H1 (cell line): ENCODE data around the gene FAR1.

ENCODE experiments used
- HDAC2 ChIP-seq, 2 experiments: fragments of 300-600 bp in 1 of 2; sonication (generic) in 1 of 2; IDR thresholded peaks; 2 replicates each; pipeline ENCODE4 v1.6.1; 2011 to 2012; ENCODE audit warnings: low read depth in 2 of 2, low read length in 2 of 2, mild to moderate bottlenecking in 2 of 2, moderate library complexity in 2 of 2, borderline replicate concordance in 1 of 2, inconsistent platforms in 1 of 2
- MAX ChIP-seq: IDR thresholded peaks from 2 replicates; pipeline ENCODE4 v1.6.1; 2012; ENCODE audit warnings: inconsistent platforms
- POLR2A ChIP-seq, 2 experiments: IDR thresholded peaks; 1 replicate in 1 of 2; 2 replicates in 1 of 2; pipeline ENCODE4 v1.6.1; 2011; ENCODE audit warnings: low read depth in 2 of 2, low read length in 2 of 2, mild to moderate bottlenecking in 2 of 2; ENCODE audit errors: control extremely low read depth in 1 of 2
- RXRA ChIP-seq: IDR thresholded peaks from 2 replicates; pipeline ENCODE4 v1.6.1; 2011; ENCODE audit warnings: low read depth, mild to moderate bottlenecking, low read length, moderate library complexity; ENCODE audit not compliant: insufficient read depth
- TF ChIP-seq, protein P1 (sequence below), 3 experiments: IDR thresholded peaks; 1 replicate in 2 of 3; 2 replicates in 1 of 3; pipeline versions ENCODE4 v1.5.1 to v1.6.1; 2011; ENCODE audit warnings: low read length in 3 of 3, mild to moderate bottlenecking in 3 of 3, inconsistent platforms in 2 of 3, low read depth in 1 of 3, moderate library complexity in 1 of 3; ENCODE audit not compliant: insufficient read depth in 1 of 3; ENCODE audit errors: control extremely low read depth in 1 of 3

DNA sequence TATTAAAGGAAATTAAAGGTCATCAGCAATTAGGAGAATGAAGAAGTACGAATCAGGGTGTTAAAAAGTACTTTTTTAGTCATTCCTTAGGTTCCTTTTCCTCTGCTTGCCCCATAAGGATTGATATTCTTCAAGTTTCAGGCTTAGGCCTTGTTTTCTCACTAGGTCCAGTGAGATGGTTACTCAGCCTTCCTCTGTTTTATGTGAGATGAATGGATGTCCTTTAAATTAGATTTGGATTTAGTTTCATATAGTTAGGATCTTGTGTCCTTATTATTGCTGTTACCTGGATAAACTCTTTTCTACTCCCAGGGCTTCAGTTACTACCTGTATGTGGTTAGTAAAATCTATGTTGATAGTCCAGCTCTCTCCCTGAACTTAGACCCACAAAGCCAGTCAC lies 29.2 kb downstream of the FAR1 start:
- TF ChIP-seq POLR2A (IDR thresholded peaks at IDR 0.05; ENCODE audit: control extremely low read depth in 1 of 2, low read depth in 2 of 2, low read length in 2 of 2) = no peak
- no peak for TF ChIP-seq RXRA
- TF ChIP-seq, protein P1, sequence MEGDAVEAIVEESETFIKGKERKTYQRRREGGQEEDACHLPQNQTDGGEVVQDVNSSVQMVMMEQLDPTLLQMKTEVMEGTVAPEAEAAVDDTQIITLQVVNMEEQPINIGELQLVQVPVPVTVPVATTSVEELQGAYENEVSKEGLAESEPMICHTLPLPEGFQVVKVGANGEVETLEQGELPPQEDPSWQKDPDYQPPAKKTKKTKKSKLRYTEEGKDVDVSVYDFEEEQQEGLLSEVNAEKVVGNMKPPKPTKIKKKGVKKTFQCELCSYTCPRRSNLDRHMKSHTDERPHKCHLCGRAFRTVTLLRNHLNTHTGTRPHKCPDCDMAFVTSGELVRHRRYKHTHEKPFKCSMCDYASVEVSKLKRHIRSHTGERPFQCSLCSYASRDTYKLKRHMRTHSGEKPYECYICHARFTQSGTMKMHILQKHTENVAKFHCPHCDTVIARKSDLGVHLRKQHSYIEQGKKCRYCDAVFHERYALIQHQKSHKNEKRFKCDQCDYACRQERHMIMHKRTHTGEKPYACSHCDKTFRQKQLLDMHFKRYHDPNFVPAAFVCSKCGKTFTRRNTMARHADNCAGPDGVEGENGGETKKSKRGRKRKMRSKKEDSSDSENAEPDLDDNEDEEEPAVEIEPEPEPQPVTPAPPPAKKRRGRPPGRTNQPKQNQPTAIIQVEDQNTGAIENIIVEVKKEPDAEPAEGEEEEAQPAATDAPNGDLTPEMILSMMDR (IDR thresholded peaks at IDR 0.05; ENCODE audit: control extremely low read depth in 1 of 3, insufficient read depth in 1 of 3, low read depth in 1 of 3, low read length in 3 of 3) = no peak
- no peak for TF ChIP-seq HDAC2 (IDR thresholded peaks at IDR 0.05; ENCODE audit: borderline replicate concordance in 1 of 2, low read depth in 2 of 2, low read length in 2 of 2)
- TF ChIP-seq MAX = no peak
